ENCODE measurements around the gene RELN.
A peak's percentile ranks its signal among the peaks of the same experiment; 100 is the strongest.

Gene RELN

GRCh38 chr7:103893350-103893749, 96.1 kb downstream of the RELN start:
- DNase-seq (ENCODE audit: low spot score): no peak

DNA sequence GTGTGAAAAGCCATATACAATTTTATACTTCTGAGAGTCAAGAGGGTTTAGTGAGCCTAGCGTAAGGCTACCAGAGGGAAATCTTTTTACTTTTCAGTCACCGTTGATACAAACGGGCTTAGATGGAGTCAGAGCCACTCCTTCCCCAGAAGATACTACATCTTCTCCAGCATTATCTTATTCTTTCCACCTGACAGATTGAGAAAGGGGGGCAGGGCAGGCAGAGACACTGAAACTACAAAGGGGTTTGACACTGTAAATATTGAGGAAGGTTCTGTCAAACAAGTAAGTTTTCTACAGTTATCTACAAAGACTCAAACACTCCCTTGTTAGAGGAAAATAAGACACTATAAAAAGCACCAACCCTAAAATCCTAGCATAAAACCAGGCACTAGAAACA, 100.0 kb downstream of the RELN start:
- no peak for DNase-seq (ENCODE audit: low spot score)

DNA sequence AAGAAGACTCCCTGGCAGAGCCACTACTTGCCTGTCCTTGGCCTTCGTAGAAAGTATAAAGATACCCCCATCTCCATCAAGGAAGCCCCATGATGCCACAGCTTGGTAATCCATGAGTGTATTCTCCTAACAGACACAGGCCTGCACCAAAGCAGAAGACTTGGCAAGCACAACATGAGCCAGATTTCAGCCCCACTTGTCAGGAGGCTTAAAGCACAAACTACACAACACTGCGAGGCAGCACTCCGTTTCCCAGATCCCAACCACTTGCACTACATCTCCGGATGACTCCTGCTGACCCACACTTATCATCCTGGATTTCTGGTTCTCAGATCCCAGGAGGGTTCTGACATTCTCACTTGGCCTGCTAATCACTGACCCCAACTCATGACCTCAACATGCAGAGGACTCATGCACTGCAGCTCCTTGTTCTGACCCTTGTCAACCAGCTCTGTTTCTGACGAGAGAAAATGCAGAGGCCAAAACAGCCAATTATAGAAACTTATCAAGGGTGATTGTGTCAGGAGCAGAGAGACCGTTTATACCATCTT, 100.8 kb downstream of the RELN start:
- peak; percentile 62 for DNase-seq (ENCODE audit: low spot score)

- DNase-seq (ENCODE audit: low spot score): no peak
These were observed 101.4 kb downstream of the RELN start for GRCh38 chr7:103887853-103888602.

GRCh38 chr7:103887050-103887449, 102.4 kb downstream of the RELN start:
- DNase-seq (ENCODE audit: low spot score): no peak

DNA sequence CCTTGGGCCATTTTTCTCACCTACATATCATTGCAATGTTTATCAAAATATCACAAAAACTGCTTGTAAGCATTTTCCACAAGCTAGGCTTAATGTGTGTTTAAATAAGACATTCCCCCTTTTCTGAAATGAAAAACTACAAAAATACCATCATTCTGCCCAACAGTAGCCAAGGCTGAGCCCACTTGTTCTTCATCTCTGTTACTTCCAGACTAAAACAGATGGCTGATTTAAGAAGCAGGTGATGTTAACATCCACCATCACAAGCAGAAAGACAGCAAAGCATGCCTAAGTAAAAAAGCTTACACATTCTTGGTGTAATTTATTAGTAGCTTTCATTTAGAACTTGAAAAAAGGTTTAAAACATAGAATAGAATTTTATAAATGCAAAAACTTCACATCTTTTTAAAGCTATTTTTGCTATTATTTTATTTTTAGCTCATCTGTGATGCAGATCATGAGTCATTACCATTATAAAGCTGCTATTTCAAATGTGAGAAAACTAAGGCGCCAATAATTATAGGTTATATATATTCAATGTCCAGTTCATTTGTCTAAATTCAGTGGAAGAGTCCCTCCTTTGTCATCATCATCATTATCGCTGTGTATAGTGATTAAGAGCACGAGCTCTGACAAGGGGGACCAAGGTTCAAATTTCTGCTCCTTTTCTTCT, 109.4 kb downstream of the RELN start:
- peak; percentile 42 for DNase-seq (ENCODE audit: low spot score)

DNA sequence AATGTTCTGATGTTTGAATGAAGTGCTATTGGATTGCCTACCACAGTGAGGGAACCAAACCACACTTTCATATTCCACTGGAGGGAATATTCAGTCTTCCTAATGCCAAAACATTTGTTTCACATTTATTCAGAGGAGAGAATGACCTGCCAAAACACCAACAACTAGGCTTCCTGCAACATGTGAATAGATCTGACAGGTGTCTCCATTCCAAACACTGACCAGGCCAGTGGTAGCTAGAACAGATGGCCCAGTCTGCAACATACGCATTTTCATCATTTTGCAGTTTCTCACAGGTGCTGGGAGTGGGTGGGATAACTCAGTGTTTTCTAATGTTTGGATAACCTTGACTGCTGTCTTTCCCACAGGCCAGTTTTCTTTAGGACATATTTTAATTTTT, 110.0 kb downstream of the RELN start:
- DNase-seq (ENCODE audit: low spot score): peak; percentile 97

GRCh38 chr7:103877565-103877964, 111.9 kb downstream of the RELN start:
- DNase-seq (ENCODE audit: low spot score): no peak

GRCh38 chr7:103875718-103876117, 113.7 kb downstream of the RELN start:
- DNase-seq (ENCODE audit: low spot score): no peak

DNA sequence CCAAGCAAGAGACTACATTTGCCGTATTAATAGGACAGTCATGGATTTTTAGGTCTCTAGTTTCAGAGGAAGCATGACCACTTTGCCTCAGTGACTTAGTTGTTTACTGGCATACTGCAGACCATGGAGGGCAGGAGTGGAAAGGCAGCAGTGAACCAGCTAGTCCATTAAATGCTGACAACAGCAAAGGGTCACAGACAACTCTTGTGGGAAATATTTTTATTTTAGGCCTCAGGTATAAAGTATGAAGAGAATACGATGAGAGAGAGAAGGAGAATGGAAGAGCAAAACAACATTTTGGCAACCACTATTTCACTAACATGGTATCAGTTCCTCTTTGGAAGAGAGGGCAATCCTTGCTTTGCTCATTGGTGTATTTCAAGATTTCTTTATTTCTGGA, 118.0 kb downstream of the RELN start:
- DNase-seq (ENCODE audit: low spot score): no peak

- DNase-seq (ENCODE audit: low spot score): no peak
These were observed 118.8 kb downstream of the RELN start for GRCh38 chr7:103870664-103871063.

DNA sequence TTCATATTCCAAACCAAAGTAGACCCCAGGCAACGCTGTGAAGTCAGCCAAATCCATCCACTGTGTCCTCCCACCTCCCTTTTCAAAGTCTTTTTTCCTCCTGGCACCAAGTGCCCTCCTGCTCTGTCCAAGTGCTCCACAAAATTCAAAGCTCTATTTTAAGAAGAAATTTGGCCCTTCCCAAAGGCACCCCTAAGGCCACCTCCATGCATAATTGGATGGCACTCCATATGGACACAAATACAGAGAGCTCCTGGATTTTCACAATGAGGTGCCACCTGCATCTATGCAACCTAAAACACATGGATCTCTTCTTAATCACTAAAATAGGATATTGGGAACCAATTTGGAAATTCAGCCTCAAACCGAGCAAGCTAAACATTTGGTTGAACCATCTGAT, 121.6 kb downstream of the RELN start:
- peak; percentile 81 for DNase-seq (ENCODE audit: low spot score)

- peak; percentile 48 for DNase-seq (ENCODE audit: low spot score)
These were observed 122.5 kb downstream of the RELN start for GRCh38 chr7:103866919-103867318.

DNA sequence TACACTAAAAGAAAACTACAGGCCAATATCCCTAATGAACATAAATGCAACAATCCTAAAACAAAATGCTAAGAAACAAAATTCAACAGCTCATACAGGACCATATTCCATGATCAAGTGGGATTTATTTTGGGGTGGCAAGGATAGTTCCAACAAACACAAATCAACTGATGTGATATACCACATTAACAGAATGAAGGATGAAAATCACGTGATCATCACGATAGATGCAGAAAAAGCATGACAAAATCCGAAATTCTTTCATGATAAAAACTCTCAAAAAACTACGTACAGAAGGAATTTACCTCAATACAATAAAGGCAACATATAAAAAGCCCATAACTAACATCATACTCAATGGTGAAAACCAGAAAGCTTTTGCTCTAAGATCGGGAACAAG, 124.0 kb downstream of the RELN start:
- DNase-seq (ENCODE audit: low spot score): no peak

DNA sequence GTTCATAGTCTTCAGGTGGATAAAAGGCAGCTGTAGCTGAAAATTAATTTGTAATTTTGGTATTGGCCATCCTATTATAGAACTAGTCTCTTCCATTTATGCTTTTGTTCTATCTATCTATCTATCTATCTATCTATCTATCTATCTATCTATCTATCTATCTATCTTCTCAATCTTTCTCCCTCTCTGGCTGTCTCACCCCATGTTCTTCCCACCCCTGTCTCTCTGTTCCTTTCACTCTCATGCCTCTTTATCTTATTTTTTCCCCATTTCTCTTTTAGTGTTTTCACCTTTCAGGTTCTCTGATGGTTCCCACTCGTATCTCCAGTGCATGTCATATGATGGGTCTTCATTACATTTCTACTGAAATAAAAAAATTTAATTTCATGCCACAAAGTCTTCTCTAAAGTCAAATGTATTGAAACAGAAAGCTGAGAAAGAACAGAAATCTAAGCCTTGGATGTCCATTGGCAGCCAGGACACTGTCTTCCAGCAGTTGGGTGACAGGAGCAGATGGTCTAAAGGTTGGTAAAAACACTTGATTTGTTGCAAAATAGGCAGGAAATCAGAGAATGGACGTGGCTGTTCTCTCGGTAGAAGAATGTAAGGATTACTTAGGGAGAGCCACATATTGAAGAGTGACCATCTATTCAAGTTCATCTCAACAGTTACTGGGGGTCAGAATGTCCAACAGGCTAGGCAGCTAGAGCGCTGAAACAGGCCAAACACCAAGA, 127.0 kb downstream of the RELN start:
- DNase-seq (ENCODE audit: low spot score): peak; percentile 74

DNA sequence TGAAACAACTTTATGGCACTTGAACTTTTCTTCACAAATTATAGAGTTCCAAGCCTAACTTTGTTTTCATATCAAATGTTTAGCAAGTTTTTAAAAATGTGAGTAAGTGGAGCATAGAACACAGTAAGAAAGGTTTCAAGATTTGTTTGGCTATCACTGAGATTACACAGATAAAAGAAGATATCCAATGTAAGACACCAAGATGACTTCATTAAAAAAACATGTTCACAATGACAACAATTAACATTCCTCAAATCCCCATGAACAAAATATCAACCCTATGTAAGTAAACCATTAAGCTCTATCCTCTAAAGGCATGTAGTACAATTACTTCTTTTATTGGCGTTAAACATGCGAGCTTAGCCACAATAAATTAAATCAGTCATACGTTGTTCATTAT, 129.7 kb downstream of the RELN start:
- no peak for DNase-seq (ENCODE audit: low spot score)

GRCh38 chr7:103857435-103857834, 132.0 kb downstream of the RELN start:
- DNase-seq (ENCODE audit: low spot score): peak; percentile 65

- DNase-seq (ENCODE audit: low spot score): no peak
These were observed 132.5 kb downstream of the RELN start for GRCh38 chr7:103856929-103857328.

DNA sequence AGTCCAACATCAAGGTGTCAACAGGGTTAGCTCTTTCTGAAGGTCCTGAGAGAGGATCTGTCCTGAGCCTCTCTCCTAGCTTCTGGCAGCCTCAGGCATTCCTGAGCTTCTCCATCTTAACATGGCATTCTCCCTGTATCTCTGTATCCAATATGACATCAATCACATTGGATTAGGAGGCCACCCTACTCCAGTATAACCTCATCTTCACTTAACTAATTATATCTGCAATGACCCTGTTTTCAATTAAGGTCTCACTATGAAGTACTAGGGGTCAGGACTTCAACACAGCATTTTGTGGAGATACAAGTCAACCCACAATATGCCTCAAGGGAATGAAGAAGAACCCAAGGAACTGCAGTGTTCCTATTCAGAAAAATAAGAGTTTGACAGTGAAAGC, 133.8 kb downstream of the RELN start:
- no peak for DNase-seq (ENCODE audit: low spot score)

GRCh38 chr7:103854611-103855010, 134.8 kb downstream of the RELN start:
- peak; percentile 50 for DNase-seq (ENCODE audit: low spot score)

DNA sequence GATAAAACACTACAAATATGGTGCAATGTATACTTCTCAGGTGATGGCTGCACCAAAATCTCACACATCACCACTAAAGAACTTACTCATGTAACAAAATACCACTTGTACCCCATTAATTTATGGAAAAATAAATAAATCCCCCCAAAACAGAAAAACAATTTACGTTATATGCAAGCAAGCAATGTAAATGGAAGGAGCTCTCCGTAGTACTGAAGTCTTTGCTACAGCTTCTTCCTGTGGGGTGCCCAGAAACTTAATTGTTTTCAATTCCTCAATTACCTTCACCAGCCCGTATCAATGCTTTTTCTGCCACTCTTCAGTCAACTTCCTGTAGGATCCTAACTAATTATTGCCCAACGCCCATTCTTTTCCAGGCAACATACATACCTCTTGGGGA, 138.1 kb downstream of the RELN start:
- no peak for DNase-seq (ENCODE audit: low spot score)

DNA sequence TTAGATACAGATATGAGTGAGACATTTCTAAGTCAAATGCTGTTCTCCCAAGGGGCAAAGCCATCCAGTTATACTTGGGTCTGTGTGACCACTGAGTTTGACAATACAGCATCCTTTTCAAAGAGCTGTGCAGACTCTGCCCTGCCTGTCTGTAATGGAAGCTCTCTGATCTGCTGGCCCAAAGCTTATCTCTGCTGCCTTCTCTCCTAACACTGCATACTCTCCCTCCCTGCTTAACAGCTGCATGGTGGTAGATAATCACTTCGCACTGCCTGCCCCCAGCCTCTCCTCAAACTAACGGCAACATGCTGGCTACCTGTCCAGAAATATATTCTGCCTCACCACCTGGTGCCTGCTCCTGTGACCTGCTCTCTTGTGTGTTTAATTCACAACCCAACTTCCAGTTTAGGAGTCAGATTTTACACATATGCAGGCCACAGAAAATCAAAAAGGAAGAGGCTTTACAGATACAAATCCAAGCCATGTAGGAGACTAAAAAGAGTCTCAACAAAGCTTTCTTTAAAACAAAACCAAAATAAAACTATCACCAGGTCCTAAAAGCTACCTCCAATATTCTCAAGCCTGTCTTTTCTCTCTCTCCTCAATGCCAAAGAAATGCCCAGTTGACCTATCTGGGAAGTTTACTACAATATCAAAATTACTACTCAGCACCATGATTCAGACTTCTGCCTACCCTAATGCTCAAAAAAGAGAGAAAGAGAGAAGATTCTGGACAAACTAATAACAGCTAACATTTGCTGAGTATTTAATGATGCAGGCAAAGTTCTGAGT, 145.6 kb downstream of the RELN start:
- DNase-seq (ENCODE audit: low spot score): no peak

All from cerebellar cortex (tissue), 1 donor.